Measurements from ENCODE around the gene GIPC2.

Gene GIPC2

GRCh38 chr1:78142736-78143135 lies 97.0 kb downstream of the GIPC2 start:
- no peak overlapping the region for H3K4me3 ChIP-seq (ENCODE audit: low read depth, low read length)
- DNase-seq (ENCODE audit: low read depth), result no peak
- no peak for TF ChIP-seq CTCF (conservative IDR thresholded peaks at IDR 0.05; ENCODE audit: low read depth, low read length)

- H3K4me3 ChIP-seq (ENCODE audit: low read depth, low read length), result no peak overlapping the region
These were observed 97.4 kb downstream of the GIPC2 start for GRCh38 chr1:78143152-78143551.

GRCh38 chr1:78143673-78144072 lies 97.9 kb downstream of the GIPC2 start:
- H3K4me3 ChIP-seq (ENCODE audit: low read depth, low read length), result no peak overlapping the region
- DNase-seq (ENCODE audit: low read depth), result no peak
- no peak for TF ChIP-seq CTCF (conservative IDR thresholded peaks at IDR 0.05; ENCODE audit: low read depth, low read length)

More at GRCh38 chr1:78143152-78143551, 97.4 kb downstream of the GIPC2 start:
- no peak for TF ChIP-seq CTCF (conservative IDR thresholded peaks at IDR 0.05; ENCODE audit: low read depth, low read length)
- DNase-seq (ENCODE audit: low read depth), result no peak

- DNase-seq (ENCODE audit: low read depth), result peak; percentile 92
- no peak overlapping the region for H3K4me3 ChIP-seq (ENCODE audit: low read depth, low read length)
- peak; percentile 97 for TF ChIP-seq CTCF (conservative IDR thresholded peaks at IDR 0.05; ENCODE audit: low read depth, low read length)
These were observed 99.4 kb downstream of the GIPC2 start for GRCh38 chr1:78145105-78145580.

- no peak overlapping the region for H3K4me3 ChIP-seq (ENCODE audit: low read depth, low read length)
- DNase-seq (ENCODE audit: low read depth), result no peak
- TF ChIP-seq CTCF (conservative IDR thresholded peaks at IDR 0.05; ENCODE audit: low read depth, low read length), result no peak
These were observed 100.5 kb downstream of the GIPC2 start for GRCh38 chr1:78146205-78146771.

GRCh38 chr1:78147031-78147430 lies 101.3 kb downstream of the GIPC2 start:
- no peak overlapping the region for H3K4me3 ChIP-seq (ENCODE audit: low read depth, low read length)
- no peak for TF ChIP-seq CTCF (conservative IDR thresholded peaks at IDR 0.05; ENCODE audit: low read depth, low read length)
- no peak for DNase-seq (ENCODE audit: low read depth)

- DNase-seq (ENCODE audit: low read depth), result peak; percentile 20
- no peak overlapping the region for H3K4me3 ChIP-seq (ENCODE audit: low read depth, low read length)
- no peak for TF ChIP-seq CTCF (conservative IDR thresholded peaks at IDR 0.05; ENCODE audit: low read depth, low read length)
These were observed 107.4 kb downstream of the GIPC2 start for GRCh38 chr1:78153092-78153736.
